Thoracic aorta (tissue), 2 donors: ENCODE results near the gene ORMDL3. TPM values are rescaled to one million over a fixed set of nuclear protein-coding genes. Genes with fewer than 3 reads are reported as not detected.

Source experiments
- ATAC-seq: fragments of 150-250 bp; one replicate; pipeline ENCODE4 v1.8.0; 2017; ENCODE audit warnings: low read depth; ENCODE audit not compliant: insufficient number of reproducible peaks, low FRiP score
- DNase-seq: peaks from one replicate; pipeline ENCODE4 v3.0.0-alpha.2; 2020; ENCODE audit warnings: low spot score
- H3K27ac ChIP-seq, 2 donors: fragments of 200-600 bp; sonication (generic); 1 replicate in 1 of 2; 2 replicates in 1 of 2; pipeline ENCODE4 v1.5.1; 2016; ENCODE audit warnings: mild to moderate bottlenecking in 2 of 2, moderate library complexity in 2 of 2
- H3K27me3 ChIP-seq: fragments of 200-600 bp; sonication (generic); replicated peaks from 2 replicates; pipeline ENCODE4 v1.6.0; 2016; ENCODE audit warnings: mild to moderate bottlenecking; ENCODE audit not compliant: insufficient read depth
- H3K36me3 ChIP-seq: fragments of 200-600 bp; sonication (generic); one replicate; pipeline ENCODE4 v1.5.1; 2016
- H3K4me1 ChIP-seq, 2 donors: fragments of 200-600 bp; sonication (generic); 1 replicate in 1 of 2; 2 replicates in 1 of 2; pipeline versions ENCODE4 v1.5.1 to v1.6.0; 2016; ENCODE audit warnings: low read depth in 2 of 2, mild to moderate bottlenecking in 1 of 2; ENCODE audit not compliant: control insufficient read depth in 1 of 2
- H3K4me3 ChIP-seq: fragments of 200-600 bp; sonication (generic); 2 replicates; pipeline ENCODE4 v1.5.1; 2016; ENCODE audit warnings: mild to moderate bottlenecking
- H3K9me3 ChIP-seq: fragments of 200-600 bp; sonication (generic); 2 replicates; pipeline ENCODE4 v1.5.1; 2016
- total RNA-seq, 2 donors: library from RNA; depleted of rRNA; stranded (reverse); fragments of >200 nt; gene quantifications; one replicate each; pipeline versions ENCODE4 v1.1.0 to v1.2.3, GENCODE V29; 2016
- TF ChIP-seq, protein P1 (sequence below): fragments of 200-600 bp; sonication (generic); IDR thresholded peaks from one replicate; pipeline ENCODE4 v1.5.1; 2019; ENCODE audit warnings: antibody characterized with exemption

Gene ORMDL3
- total RNA-seq, 2 donors from 2014 or later: 43.3 to 64.0 TPM

DNA sequence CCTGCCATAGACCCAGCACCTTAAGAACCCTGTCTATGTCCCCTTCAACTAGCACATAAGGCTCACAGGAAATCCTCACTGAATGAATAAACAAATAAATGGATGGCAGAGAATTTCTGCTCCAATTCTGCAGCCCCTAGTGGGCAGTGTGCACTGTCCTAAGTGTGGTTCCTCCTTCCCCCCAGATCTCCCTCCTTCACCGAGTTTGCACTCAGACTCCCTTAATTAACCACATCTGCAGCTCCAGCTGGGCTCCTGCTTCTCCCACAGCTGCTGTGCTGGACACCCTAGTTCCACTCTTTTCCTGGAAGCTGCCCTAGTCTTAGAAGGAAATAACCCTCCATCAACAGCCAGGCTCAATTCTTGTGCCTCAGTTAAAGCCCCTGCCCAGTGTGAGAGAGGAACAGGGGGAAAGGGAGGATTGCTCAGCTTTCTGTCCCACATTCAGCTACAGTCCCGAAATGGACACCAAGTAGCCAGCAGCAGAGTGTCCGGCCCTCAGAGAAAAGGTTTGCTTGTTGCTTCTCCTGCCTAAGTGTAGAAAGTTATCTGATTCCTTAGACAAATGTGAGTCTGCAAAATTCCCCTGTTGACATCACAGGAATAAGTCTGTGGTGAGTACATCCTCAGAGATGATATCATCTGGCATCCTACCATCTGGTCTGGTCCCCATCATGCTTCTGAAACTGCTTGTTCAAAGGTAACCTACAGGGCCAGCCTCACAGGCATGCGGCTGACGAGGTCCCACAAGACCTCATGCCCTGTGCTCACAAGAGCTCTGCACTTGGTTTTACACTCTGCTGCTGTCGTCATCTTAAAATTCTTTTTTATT lies 12.4 kb upstream of the ORMDL3 start:
- Histone ChIP-seq H3K27ac (no peak overlapping the region), H3K9me3 (no peaks in the 10 kb centered on the region), H3K4me3 (no peak overlapping the region), H3K36me3 (no peaks in the 10 kb centered on the region), H3K4me1 (no peaks in the 10 kb centered on the region), H3K27me3 (no peaks in the 10 kb centered on the region)
- DNase-seq (no peak), ATAC-seq (no peak)
- TF ChIP-seq, protein P1, sequence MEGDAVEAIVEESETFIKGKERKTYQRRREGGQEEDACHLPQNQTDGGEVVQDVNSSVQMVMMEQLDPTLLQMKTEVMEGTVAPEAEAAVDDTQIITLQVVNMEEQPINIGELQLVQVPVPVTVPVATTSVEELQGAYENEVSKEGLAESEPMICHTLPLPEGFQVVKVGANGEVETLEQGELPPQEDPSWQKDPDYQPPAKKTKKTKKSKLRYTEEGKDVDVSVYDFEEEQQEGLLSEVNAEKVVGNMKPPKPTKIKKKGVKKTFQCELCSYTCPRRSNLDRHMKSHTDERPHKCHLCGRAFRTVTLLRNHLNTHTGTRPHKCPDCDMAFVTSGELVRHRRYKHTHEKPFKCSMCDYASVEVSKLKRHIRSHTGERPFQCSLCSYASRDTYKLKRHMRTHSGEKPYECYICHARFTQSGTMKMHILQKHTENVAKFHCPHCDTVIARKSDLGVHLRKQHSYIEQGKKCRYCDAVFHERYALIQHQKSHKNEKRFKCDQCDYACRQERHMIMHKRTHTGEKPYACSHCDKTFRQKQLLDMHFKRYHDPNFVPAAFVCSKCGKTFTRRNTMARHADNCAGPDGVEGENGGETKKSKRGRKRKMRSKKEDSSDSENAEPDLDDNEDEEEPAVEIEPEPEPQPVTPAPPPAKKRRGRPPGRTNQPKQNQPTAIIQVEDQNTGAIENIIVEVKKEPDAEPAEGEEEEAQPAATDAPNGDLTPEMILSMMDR: no peak

DNA sequence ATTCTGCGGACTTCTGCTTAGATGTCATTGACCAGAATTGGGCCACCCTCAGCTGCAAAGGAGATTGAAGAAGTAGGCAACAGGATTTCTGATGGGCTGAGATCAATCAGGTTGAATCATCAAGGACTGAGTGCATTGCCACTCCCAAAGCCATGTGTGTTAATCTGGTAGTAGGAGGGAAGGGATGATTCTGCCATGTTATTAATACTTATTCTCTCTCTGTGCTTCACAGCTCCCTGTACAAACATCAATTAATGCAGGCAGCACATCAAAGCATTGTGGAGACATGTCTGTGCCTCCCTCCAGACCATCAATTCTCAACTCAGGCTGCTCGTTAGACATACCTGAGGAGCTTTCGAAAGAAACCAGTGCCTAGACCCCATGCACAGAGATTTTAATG lies 11.7 kb upstream of the ORMDL3 start:
- TF ChIP-seq, protein P1: no peak
- Histone ChIP-seq H3K27ac (no peak overlapping the region), H3K9me3 (no peaks in the 10 kb centered on the region), H3K27me3 (no peaks in the 10 kb centered on the region), H3K36me3 (no peaks in the 10 kb centered on the region), H3K4me1 (no peaks in the 10 kb centered on the region), H3K4me3 (no peak overlapping the region)
- DNase-seq (no peak), ATAC-seq (no peak)

DNA sequence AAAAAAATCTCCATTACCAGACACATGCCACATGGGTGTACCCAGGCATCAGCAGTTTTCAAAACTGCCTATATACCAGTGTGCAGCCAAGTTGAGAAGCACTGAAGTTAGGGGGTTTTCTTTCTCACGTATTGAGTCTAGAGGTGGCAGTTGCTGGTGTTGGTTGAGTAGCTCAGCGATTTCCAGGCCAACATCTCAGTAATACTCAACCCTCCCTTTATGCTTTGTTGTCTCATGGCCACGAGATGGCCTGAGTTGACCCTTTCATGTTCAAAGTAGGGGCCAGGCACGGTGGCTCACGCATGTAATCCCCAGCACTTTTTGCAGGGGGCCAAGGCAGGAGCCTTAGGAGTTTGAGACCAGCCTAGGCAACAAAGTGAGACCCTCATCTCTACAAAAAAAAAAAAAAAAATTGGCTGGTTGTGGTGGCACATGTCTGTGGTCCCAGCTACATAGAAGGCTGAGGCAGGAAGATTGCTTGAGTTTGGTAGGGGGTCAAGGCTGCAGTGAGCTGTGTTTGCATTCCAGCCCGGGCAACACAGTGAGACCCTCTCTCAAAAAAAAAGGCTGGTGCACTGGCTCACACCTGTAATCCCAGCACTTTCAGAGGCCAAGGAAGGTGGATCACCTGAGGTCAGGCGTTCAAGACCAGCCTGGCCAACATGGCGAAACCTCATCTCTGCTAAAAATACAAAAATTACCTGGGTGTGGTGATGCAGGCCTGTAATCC lies 10.9 kb upstream of the ORMDL3 start:
- Histone ChIP-seq H3K4me1 (no peaks in the 10 kb centered on the region), H3K27ac (no peak overlapping the region), H3K4me3 (no peak overlapping the region), H3K9me3 (no peaks in the 10 kb centered on the region), H3K36me3 (no peaks in the 10 kb centered on the region), H3K27me3 (no peaks in the 10 kb centered on the region)
- TF ChIP-seq, protein P1: no peak
- no peak for DNase-seq
- ATAC-seq: no peak

DNA sequence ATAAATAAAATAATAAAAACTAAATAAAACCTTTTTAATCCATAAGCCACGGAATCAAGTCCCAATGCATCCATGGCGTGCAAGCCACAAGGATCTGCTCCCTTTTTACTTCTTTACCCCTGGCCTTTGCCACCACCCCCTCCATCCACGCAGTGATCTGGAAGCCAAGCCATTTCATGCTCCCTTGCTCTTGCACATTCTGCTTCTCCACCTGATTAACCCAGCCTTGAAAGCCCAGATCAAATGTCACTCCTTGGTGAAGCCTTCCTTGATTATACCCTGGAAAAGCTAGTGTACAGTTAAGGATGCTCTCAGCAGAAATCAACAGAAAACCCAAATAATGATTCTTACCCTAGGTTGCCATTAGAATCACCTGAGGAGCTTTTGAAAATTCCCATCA lies 10.0 kb upstream of the ORMDL3 start:
- Histone ChIP-seq H3K9me3 (no peaks in the 10 kb centered on the region), H3K4me3 (no peak overlapping the region), H3K4me1 (no peaks in the 10 kb centered on the region), H3K27me3 (no peaks in the 10 kb centered on the region), H3K36me3 (no peaks in the 10 kb centered on the region), H3K27ac (no peak overlapping the region)
- TF ChIP-seq, protein P1: no peak
- DNase-seq (no peak), ATAC-seq (no peak)

DNA sequence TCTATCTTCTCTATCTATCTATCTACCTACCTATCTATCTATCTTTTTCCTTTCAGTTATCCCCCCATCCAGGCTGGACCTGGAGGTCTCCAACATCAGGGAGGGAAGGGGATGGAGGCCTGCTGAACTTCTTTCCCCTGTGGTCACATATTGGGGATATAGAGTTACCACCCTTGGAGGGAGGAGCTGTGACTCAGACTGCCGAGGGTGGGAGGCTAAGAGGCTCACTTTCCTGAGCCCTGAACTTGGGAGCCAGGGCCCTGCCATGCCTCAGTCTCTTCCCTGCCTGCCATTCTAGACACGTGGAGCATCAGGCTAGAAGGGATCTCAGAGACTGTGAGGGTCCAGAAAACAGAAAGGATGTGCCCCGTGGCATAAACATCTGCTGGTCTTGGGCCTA lies 8.5 kb upstream of the ORMDL3 start:
- Histone ChIP-seq H3K9me3 (no peaks in the 10 kb centered on the region), H3K27ac (no peak overlapping the region), H3K36me3 (no peaks in the 10 kb centered on the region), H3K27me3 (no peaks in the 10 kb centered on the region), H3K4me3 (no peak overlapping the region), H3K4me1 (no peaks in the 10 kb centered on the region)
- no peak for ATAC-seq
- TF ChIP-seq, protein P1: no peak
- DNase-seq: no peak
